GM04503 (cell line): ENCODE results near the gene PLB1.
"Not testable (repeated sequence)": the region's sequence is repeated elsewhere in the genome, so short reads cannot be mapped to it uniquely, and the experiment has no call there.

Source experiments
- DNase-seq: peaks from one replicate; pipeline ENCODE4 v3.0.0-alpha.2; 2012; ENCODE audit warnings: low read depth

PLB1 gene

DNA sequence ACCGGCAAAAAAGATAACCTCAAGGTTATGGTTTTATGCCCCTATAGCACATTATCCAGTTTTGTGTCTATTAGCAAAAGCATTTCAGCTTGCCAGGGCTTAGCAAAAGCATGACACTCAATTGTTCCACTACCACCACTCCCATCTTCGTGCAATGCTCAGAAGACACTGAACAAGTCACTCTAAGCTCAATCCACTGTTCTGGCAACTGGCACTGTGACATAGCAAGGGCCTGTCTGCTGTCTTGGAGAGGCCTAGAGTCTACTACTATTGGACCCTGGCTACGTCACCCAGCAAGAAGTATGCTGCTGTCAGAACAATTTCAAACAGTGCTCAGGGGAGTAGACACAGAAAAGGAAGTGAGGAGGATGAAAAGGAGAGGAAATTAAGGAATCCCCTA lies 152.3 kb downstream of the PLB1 start:
- no peak for DNase-seq

DNA sequence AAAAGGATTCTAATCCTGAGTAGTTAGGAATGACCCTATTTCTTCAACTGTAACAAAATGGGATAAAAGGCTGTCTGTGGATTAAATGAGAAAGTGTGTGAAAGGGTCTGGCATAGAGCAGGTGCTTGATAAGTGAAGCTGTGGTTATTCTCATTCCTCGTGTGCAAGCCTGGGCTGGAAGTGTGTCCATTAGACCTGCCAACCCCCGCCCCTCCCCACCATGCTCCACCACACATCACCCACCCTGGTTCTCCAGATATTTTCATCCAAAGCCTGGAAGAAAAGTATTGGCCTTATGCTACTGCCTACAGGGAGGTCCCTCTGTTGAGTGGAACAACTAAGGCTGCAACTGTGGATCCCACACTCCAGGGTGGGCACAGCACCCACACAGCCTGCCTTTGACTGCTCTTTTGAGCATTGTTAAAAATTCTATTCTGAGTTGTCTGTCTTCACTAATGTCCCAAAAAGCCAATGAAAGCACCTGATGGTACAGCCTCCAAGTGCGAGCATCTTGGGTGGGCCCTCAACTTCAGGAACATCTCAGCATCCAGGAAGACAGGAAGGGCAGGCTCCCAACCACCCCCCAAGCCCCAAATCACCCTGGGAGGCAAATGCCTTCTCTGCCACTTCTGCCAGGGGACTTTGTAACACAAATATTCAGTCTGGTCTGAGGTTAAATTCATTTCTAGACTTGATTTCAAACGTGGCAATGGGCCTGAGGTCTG lies 153.0 kb downstream of the PLB1 start:
- no peak for DNase-seq

DNA sequence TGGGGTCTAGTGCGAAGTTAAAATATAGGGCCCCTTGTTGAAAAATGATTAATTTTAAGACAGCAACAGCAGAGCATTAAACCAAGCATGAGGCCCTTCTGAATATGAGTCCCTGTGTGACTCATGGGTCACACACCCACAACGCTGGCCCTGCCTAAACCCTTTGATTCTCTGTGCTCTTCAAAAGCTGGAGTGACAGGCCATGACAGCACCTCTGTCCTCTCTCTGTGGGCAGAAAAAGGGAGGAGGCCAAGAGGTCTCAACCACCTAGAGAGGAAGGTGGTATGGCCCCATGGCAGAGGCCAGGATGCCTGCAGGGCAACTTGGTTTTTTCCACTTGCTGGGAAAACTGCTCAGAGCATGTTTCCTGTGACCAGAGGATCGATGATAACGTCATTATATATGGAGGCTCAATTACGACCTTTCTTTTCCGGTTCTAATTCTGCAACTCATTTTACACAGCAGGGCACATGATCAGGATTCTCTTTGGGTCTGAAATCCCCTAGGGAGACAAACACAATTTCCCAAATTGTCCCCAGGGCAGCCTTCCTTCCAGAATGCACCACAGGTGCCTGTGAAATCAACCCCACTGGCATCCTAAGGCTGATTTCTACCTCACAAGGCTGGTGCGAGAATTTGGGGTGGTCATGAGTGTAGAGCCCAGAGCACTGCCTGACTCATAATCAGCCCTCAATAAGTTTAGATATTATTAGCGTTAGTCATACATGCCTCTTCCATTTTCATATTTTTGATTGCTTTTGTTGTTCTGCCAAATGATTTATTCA lies 153.8 kb downstream of the PLB1 start:
- no peak for DNase-seq

DNA sequence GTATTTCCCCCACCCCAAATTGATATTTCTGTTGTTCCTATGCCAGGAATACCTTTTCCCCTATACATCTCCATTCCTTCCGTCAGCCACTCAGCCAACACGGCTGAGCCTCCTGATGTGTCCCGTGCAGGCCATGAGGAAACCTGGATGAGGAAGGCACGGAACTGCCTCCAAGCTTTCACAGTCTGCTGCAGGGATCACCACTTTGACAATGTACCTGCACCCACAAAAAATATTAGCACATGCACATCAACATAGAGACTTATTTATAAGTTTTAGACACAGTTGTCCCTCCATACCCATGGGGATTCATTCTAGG lies 154.4 kb downstream of the PLB1 start:
- DNase-seq, result no peak

DNA sequence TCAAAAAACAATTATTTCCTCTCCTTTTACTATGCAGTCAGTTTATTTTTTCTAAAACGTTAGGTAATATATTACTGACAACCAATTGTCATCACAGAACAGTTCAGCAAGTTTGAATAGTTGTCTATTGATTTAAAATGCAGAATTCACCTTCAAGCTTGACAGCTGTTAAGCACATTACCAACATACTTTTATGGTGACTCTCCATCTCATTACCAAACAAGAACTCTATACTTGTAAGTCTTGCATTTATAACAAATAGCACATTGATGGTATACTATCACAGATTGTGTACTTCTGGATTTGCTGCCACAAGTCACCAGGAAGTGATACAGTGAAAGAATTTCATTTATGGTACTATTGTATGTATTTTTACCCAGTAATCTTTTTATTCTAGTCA lies 156.4 kb downstream of the PLB1 start:
- DNase-seq, result no peak

DNA sequence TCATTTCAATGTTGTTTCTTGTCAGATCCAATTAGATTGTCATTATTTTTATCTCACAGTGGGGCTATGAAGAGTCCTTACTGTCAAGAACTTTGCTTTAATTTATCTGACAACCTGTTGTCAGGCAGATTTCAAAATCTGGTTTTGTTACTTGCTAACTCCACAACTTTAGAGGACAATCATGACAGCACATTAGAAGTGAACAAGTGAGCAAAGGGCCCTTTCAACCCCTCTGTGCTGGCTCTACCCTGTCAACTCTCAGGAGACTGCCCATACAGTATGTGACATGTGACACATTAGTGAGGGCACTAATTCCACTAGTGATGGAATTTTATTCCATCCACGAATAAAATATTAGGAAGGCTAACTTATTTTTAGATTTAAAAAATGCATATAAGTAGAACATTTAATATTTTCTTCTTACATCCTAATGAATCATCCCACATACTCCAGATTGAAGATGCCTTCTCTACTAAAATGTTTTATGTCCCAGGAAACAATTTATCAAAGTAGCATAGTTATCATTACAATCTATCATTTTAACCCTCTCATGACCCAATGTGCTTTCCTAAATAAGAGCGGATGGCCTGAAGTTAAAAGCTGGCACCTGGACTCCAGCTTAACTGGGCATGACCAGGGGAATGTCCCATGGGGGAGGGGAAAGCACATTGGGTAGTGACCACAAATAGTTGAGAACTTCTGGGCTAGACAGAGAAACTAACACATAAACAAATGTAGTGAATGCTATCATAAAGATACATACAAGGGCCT lies 158.2 kb downstream of the PLB1 start:
- no peak for DNase-seq

DNA sequence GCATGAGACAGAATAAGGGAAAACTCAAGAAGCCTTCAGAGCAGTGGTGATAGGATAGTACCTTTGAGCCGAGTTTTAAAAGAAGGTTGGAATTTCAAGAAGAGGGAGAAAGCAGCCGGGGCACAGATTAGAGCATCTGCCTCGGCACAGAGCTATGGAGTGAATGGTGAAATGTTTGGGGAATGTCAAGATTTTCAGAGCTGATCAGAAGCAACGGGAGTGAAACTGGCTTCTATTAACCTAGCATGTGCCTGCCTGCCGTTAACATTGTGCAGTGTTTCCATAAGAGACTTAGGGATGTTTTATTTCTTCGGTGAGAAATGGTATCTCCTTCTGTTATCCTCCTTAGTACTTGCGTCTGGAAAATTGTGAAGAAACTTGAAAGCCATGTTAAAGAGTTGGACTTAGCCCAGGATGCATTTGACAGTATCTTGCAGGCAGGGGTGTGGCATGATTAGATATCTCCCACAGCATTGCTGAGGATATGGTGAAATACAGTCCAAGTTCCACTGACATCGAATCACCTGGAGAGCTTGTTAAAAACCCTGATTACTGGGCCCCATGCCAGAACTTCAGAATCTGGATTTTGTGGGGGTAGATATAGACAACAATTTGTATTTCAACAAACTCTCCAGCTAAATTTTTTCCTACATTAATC lies 158.9 kb downstream of the PLB1 start:
- no peak for DNase-seq

DNA sequence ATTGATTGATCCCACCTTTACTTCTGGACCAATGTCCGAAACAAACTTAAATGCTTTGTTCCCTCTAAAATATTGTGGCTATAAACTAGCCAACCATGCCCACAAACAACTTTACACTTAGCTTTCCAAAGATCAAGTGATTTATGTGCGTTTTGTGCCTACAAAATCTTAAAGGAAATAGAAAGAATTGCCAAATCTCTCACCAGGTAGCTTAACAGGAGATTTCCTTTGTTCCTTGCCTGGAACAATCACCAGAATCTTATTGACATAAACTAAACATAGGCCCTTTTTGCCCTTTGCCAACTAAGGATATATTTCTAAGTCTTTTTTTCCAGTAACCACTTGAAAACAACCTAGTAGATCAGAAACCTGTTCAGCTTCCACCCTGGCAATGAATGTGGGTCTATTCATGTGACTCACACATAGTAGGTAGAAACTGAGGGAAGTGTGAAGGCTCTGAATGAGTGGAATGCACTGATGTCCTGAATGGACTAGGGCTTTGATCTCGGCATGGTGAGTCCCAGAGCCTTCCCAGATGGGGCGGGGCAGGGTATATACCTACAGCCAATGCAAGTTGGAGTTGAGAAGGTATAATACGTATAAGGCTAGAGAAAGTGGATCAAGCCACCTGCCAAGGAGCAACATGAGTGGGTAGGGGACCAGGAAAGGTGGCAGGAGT lies 161.2 kb downstream of the PLB1 start:
- DNase-seq, result no peak

DNA sequence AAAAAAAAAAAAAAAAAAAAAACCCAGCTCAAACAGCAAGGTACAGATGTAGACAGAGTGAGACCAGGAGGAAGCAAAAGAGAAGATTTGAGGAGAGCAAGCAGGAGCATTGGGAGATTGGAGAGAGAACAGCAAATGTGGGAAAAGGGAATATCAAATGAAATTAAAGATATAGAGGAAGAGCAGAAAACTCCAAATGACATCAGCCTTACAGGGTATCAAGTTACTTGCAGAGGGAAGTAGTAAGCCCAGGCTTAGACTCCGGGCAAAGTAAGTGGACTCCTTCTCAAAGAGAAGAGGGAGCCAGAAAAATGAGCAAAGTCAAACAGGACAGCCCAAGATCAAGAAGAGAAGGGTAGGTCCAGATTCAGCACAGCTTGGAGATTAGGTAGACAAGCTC lies 162.5 kb downstream of the PLB1 start:
- DNase-seq, result no peak

DNA sequence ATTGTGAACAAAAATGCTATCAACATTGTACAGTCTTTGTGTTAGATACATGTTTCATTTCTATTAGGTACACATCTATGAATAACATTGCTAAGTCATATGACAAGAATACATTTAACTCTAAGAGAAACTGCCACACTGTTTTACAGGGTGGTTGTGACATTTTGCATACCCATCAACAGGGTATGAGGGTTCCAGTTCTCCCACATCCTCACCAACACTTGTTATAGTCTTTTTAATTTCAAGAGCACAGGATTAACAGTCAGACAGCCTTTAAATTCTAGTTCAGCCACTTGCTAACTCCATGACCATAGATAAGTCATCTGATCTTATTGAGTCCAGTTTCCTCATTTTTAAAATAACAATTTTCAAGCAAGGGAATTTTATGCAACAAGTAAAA lies 163.3 kb downstream of the PLB1 start:
- no peak for DNase-seq

DNA sequence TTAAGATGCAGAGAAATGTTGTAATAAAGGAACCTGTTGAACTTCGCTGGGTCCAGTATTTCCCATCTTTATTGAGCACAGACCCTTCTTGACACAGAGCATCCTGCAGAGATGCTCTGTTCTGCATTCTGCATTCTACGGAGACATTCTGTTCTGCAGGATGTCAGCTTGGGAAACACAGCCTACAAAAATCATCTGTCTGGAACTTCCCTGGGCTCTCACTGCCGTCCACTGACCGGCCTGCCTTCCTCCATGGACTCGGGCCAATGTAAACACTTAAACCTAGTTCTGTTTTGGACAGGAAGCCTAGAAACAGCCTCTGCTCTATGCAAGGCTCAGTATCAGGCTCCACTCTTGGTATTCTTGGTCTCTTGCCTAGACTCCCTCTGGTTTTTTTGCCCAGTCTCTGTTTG lies 165.7 kb downstream of the PLB1 start:
- DNase-seq, result peak; percentile 44

DNA sequence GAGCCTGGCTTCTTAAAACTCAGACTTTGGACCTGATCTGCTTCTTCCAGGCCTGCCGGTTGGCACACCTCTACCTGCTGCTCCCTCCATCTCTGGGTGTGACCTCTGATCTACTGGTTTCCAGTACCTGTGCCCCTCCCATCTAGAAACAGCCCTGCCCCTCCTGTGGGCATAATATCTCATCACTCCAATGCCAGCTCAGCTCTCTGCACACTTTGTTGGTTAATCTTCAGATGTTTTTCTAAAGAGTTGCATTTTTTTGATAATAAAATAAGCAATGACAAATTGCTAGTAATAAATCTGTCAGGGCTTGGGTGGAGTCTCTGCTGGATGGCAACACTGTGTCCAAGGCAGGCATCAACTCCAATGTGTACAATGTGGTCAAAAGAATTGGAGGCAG lies 166.2 kb downstream of the PLB1 start:
- no peak for DNase-seq

DNA sequence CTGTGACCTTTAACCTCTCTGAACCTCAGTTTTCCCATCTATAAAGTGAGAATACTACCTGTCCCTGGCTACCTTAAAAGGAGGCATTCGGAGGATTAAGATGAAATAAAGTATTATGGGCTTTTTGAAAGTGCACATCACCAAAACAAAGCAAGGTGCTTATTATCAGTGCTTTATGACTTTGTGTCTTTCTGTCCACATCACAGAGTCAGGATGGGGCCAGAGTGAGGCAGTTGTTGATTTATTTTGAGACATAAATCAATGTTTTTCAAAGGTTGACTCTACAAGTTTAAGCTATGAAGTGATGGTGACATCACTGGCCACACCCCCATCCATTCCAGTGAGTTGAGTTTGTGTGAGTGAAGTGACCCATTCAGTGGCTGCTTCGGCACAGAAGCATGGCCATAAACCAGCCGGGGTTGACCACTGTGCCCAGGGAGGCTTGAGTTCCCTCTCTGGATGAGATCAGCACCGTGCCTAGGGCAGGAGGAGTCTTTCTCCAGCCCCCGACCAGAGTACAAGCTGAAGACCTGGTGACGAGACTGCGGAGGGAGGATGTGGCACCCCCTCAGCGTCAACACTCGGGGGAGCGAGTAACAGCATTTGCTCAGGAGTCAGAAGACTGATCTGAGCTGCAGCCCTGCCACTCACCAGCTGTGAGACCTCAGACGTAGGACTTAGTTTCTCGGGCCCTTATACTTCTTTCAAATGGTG lies 166.8 kb downstream of the PLB1 start:
- no peak for DNase-seq

DNA sequence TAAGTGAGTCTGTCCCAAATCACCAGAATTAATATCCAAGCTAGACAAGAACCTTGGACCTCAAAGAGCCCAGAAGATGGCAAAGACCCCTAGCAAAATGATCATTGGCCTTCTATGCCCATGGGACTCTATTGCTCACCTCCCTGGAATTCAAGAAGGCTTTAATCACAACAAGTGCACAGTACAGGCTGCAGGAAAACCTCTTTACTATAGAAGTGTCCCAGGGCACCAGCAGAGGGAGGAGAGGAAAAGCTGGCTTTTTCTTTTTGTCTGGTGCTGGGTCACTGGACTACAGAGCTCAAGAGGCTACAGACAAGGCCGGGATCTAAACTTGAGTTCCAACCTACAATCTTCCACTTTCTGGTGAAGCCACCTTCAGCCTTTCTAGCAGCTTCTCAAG lies 167.5 kb downstream of the PLB1 start:
- DNase-seq, result no peak

DNA sequence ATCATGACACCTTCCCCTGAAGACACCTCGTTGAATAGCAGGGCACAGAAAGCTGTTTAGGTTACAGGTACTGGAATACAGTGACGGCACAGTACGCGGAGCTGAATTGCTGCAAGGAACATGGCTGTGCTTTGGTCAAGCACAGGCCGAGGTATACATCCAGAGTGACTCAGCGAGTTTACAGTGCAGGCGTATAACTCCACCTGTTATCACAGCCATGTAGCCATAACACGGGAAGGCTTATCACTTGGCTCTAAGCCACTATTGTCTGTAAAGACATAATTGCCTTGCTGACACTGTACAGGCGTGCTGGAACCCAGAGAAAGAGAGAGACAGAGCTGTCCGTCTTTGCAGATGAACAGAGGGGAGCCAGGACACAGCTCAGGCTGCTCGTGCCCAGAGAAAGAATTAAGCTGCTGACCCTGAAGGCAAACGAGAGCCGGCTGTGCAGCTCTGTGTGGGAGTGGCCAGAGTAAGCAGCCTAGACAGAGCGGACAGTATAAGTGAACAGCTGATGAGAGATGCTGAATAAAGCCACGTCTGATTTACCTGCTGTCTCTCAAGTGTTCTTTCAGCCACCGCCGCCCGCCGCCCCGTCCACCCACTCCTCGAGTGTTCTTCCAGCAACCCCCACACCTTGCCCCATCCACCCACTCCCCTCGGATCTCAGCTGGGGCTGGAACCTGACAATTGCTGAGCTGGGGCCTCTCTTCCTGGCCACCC lies 168.4 kb downstream of the PLB1 start:
- DNase-seq, result no peak

DNA sequence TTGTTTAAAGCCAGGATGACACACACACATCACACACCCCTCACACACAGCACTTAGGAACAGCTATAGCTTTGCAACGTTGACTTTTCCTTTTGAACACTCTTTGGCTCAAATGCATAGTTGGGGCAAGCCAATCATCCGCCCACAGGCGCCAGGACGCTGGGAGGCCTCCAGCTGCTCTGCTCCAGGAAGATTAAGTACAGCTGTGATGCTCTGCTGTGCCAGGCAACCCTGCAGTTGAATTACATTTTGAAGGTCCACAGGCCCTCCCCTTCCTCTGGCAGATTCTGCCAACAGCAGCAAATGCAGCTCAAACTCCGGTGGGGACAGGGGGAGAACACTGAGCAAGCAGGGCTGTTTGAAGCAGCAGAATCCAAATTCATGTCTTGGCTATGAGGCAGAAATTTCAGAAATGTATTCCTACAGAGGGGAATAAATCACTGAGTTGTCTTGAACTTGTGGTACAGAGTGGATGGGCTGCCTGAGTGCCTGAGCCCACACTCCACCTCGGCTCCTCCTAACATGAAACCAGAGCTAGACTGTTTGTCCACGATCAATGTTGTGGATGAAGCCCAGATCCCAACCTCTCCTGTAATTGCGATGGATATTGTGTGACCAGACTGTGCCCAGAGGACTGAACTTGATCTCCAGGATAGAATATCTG lies 169.3 kb downstream of the PLB1 start:
- DNase-seq, result peak; percentile 62

DNA sequence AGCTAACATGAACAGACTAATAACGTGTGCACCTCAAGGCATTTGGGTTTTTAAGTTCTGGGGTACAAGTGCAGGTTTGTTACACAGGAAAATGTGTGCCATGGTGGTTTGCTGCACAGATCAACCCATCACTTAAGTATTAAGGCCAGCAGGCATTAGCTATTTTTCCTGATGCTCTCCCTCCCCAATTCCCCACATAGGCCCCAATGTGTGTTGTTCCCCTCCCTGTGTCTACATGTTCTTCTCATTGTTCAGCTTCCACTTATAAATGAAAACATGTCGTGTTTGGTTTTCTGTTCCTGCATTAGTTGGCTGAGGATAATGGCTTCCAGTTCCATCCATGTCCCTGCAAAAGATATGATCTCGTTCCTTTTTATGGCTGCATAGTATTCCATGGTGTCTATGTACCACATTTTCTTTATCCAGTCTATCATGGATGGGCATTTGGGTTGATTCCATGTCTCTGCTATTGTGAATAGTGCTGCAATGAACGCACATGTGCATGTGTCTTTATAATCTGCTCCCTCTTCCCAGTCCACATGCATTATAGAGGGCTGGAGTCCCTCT lies 170.0 kb downstream of the PLB1 start:
- not testable (repeated sequence) for DNase-seq

DNA sequence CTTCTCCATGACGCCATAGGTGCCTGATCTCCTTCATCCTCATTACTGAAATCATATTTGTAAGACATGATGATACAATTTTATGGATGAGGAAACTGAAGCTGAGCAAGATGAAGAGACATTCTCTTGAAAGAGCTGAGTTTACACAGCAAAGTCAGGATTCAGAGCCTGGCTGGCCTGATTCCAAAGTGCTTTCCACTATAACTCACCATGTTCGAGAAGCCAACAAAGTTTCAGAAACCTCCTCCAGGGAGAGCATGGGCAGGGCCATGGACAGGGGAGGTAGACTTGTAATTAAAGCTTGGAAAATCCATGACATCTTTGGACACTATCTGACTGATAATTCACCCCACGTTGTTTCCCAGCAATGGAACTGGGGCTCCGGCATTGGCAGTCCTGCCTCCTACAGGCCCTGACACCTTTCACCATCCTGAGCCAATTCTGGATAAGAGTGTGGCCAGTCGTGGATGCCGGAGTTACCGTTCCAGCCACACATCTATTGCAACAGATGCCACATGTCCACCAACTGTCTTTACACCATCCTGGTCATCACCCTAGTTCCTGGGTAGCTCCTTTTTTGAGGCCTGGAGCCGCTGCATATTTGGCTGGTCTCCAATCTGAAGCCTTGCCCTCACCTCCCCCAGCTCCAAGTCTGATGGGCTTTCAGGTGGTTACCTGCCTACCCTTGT lies 170.8 kb downstream of the PLB1 start:
- DNase-seq, result no peak

DNA sequence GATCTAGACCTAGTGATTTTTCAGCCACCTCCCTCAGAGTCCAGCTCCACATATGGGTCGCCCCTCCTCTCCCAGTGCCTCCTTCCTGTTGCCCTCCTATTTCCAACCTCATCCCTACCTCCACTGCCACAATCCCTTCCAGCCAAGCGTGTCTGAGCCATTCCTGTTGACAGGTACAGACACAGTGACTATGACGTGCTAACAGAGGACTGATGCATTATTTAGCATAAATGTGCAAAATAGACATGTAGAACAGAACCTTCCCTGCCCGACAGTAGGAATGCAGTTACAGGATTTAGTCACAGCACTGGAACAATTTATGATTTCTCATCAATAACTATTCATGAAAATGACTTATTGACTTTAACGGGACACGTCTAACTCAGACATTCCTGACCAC lies 171.4 kb downstream of the PLB1 start:
- no peak for DNase-seq
